Measurements from ENCODE around the gene EPHA5.

EPHA5 gene

DNA sequence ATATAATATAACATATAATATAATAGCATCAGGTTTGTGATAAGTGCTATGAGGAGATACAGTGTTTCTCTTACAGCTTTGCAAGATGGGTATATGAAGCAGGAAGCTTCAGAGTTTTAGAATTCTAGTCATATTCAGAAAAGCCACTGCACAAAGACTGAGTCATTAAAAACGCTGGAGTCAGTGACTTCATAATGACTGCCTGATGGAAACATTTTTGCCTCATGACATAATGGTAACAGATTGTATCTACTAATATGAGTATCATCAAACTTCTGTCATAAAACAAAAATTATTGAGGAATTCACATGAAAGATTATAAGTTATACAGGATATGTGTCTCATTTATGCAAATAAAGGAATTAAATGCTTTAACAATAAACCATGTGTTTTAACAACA is 46.8 kb downstream of the EPHA5 start:
- no peak for DNase-seq

DNA sequence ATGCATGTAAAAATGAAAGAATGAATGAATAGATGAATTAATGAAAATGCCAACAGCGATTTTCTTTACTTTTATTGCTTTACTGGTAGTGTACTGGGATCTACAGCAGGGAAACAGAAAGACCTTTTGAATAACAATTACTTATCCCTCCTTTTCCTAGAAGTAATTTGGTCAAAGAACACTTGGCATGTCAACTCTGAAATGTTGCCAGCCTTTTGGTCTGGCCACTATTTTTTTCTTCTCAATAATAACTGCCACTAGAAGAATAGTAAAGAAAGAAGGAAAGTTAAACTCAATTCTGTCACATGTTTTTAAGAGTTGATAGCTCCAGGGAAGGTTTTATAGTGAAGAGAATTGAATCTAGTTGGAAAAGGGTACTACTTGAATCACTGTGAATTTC is 52.9 kb downstream of the EPHA5 start:
- DNase-seq = no peak

DNA sequence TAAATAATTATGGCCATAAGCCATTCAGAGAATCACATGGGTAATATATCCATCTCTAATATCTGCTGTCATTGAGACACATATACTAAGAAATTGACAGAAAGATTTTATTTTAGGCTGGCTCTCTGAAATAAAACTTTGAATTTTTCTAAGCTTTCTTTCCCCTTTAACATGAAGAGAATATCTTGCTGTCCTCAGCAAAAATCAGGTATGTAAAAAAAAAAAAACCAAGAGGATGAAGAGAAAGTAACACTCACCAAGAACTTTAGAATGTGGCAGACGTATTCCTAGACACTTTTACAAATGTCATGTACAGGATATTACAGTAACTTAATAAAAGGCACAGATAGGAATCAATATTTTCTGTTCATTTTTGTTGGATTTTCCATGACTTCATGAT is 65.8 kb downstream of the EPHA5 start:
- no peak for DNase-seq

DNA sequence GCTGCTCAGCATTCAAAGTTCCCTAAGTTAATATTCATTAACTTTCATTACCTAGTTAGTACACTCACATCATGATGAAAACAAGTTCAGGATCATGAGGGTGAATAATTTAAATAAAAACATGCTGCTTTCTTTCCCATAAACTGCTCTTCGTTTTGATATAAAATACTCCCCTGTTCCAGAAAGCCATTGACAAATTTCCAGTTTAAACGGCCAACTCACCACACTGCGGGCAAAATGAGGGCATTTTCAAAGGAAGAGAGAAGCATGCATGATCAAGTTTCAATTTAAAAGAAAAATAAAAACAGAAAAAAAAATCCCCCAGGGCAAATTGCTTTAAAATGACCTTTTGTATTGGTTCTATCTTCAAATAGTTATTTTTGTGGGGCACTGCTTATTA is 69.6 kb downstream of the EPHA5 start:
- no peak for DNase-seq

DNA sequence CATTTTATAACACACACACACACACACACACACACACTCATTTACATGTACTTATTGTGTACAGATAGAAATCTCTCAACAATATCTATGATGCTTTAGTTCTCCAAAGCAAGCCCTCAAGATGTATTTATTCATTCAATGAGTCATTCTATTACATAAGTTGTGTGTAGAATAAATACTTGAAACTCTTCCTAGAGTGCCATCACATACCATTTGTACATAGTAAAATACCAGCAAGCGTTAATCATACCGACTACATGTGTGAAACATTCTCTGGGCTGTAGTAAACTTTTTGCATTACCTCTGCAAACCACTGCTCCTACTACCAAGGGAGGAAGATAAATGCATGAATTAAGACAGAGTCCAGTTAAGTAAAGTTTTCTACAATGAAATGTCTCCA is 70.9 kb downstream of the EPHA5 start:
- no peak for DNase-seq

DNA sequence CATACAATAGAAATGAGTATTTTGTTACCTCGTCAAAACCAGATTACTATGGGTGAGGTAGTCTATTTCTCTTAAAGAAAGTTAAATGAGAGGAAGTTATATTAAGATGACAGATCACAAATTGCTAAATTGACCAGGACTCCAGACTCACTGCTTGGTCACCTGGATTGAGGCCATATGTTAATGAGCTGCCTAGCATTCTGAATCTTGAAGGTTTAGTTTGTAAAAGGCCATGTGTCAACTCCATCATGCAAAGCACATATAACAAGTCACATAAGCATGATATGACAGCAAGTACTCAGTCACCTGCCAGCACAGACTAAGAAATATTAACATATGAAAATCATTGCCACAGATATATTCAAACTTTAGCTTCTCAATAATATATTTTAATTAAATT is 72.6 kb downstream of the EPHA5 start:
- no peak for DNase-seq

DNA sequence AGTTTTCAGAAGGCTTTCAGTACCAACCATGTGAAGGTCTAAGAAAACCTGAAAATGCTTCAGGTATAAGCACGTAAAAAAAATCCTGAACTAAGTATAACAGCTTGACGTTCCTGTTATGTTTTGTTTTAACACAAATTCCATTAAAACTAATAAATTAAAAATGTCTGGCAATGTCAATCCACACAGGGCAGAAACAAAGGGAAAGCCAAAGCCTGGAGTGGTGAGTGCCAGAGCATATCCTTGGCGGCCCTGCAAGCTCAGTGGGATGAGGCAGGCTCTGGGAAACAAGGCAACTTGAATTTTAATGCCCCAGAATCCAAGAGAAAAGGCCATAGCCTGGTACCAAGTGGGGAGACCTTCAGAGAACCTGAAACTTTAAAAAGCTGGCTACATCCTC is 78.2 kb downstream of the EPHA5 start:
- DNase-seq = no peak

DNA sequence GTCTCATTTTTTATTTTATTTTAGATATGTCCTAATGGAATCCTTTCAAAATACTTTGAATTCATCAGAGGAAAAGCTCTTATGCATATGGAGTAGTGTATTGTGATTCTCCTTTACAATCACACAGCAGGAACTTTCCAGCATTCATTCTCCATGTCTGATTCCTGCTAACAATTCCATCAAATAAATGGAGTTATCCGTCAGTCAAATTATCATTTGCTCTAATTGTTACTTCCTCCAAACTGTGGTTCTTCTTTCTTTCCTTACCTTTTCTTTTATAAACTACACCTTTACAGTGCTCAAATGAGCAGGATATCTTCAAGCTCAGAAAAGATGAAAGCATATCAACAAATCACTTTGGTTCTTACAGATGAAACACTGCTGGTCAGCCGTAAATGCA is 80.4 kb downstream of the EPHA5 start:
- DNase-seq = no peak

DNA sequence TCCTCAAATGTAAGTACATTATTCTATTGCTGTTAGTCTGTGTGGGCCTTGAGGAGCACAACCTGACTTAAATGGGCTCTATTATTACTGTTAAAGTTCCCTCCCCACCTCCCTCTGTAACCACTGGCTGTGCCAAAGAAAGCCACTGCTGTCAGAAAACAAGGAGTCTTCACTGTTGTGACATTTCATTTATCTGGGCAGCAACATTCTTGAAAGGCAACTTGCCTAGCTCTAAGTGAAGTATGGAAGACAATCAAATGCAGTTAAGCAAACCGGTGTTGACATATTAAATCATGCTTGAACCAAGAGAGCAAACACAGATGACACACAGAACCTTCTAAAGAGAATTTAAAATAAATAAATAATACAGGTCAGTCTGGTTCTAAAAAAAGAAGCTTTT is 81.0 kb downstream of the EPHA5 start:
- DNase-seq = no peak

DNA sequence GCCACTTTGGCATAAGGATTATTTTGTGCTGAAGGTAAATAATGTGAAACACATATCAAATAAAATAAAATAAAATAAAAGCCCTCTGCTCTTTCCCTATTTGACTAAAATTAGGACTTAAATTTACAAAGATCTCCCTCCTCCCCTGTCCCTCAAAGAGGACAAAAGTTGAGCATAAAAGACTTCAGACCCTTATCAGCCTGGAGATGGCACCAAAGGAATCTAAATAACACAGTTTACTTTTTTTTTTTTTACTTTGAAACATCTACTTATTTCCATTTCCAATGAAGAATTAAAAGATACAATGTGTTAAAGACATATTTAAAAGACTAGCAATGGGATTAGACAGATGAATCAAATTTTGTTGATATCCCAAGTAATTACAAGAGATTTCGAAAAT is 89.7 kb downstream of the EPHA5 start:
- DNase-seq = no peak

DNA sequence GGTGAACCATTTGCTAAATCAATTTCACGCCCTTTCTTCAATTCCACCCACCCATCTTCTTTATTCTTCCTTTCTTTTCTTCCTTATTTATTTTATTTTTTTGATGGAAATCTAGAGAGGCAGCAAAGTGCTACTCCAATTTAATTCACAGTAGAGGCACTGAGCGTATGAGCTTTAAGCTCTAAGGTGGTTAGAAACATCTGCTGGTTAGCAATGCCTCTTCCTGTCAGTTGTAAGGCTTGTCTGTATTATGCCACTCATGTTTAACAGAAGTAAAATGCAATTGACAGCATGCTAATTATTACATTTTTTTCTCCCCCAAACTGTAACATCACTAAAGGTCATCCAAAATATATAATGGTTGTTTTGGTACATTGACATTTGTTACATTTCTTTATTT is 103.8 kb downstream of the EPHA5 start:
- no peak for DNase-seq

DNA sequence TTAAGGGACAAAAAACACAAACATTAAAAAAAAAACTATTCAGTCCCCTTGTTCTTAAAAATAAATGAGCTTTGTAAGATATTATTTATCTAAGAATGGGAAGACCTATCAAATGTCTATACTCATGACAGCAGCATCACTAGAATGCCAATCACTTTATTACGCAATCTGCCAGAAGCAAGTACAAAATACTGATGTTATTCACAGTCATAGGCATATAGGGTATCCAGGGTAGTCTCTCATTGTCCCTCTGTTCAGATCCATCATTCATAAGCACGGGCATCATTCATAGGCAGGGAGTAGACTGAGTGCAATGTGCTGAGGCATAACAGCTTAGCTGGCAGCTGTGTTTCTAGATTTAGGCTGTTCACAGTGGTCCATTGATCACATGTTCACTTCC is 109.1 kb downstream of the EPHA5 start:
- DNase-seq = no peak

DNA sequence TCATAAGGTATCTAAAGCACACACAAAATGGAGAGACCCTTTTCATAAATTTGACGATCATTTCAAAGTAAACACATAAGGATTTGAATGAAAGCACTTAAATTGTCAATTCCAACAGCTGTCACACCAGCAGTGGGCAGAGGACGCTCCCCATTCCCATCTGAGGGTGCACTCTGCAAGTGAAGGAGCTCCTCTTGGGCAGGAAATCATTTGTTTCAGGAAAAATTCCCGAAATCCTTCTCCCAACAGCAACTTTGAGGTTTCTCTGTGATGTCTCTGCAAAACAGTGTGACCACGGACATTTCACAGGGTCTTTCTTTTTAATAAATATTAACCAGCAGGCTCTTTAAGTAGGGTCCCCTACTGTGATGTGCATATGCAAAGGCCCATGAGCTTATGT is 111.0 kb downstream of the EPHA5 start:
- no peak for DNase-seq

DNA sequence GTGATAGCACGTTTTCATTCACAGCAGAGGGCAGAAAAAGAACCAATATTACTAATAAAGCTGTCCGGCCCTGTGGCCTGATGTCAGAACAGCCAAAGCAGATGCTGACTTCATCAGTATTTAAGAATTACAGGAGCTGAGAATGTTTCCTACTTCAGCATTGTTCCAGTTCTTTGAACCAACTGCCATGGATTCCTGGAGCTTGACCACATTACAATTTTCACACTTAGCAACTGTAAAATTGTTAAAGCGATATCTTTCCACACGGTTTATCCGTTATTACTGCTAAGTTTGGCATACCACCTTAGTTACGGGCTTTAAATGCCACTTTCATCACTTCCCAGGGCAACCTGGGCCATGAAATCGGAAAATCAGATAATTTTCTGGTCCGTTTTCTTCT is 118.2 kb downstream of the EPHA5 start:
- no peak for DNase-seq

DNA sequence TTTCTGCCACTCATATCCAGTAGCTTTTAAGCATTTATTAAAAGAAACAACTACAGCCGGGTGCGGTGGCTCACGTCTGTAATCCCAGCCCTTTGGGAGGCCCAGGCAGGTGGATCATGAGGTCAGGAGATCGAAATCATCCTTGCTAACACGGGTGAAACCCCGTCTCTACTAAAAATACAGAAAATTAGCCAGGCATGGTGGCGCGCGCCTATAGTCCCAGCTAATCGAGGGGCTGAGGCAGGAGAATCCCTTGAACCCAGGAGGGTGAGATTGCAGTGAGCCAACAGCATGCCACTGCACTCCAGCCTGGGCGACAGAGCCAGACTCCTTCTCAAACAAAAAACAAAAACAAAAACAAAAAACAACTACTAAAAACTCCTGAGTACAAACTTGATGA is 119.8 kb downstream of the EPHA5 start:
- DNase-seq = no peak

DNA sequence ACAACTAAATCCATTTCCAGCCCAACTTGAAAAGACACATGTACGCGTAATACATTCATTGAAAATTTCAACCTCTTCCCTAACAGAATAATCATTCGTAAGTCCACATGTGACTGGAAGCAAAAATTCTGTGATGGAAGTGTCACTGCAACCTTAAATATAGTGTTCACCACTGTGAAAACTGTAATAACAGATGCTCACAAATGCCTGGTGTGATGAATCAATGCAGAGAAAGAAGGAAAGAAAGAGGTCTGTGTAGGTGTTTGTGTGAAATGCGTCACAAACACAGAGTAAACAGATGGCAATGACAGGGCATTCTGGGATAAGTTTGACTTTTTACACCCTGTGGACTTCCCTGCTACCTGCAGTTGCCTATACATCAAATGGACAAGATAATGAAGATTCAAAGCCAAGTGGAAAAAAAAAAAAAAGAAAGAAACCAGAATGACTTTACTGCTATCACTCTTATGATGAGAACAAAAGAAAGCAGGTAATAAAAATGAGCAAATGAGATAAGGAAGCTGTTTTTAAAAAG is 123.3 kb downstream of the EPHA5 start:
- DNase-seq = peak; percentile 4

DNA sequence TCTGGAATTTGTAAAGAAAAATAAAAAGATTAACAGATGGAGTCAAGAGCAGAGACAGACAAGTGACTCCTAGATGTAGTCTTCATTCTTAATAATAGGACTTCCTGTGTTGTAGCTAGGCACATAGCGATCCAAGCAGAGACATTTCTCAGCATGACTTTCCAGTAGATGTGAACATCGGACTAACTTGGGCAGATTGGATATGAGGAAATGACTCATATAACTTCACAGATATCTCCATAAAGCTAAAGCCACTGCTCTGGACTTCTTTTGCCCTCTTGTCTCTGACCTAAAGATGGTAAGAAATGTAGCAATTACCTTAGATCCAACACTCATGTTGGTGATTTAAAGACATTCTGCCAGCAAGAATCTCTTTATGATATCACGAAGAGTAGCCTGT is 131.7 kb downstream of the EPHA5 start:
- DNase-seq = no peak

DNA sequence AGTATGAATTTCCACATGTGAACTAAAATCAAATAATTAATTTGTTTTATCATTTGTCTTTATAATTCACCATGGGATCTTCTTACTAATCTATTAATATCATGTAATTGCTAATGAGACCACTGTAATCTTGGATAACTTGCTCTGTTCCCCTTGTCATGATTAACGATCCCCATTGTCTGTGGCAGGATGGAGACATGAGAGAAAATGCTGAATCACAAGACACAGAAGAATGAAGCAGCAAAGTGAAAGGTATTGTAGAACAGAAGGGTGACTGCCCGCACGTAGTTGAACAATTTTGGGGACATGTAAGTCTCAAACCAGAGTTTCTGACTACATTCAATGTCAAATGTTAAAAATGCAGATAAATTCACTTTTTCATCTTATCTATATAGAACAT is 135.2 kb downstream of the EPHA5 start:
- DNase-seq = no peak

DNA sequence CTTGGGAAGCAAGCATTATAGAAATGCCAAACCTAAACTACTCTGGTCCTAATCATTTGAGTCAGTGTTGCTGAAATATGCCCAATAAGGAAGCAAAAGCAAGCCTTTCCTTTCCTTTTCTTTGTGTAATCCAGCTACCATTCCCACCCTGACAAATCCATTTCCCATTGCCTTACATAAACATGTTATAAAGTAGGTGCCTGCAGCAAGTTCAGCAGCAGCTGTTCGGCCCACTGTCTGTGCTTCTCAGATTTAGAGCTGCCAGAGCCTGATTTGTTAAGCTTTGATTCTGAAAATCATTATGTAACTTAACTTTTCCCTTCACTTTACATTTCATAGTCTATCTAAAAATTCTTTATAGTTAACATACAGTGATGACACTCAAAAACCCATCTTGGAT is 148.6 kb downstream of the EPHA5 start:
- no peak for DNase-seq

DNA sequence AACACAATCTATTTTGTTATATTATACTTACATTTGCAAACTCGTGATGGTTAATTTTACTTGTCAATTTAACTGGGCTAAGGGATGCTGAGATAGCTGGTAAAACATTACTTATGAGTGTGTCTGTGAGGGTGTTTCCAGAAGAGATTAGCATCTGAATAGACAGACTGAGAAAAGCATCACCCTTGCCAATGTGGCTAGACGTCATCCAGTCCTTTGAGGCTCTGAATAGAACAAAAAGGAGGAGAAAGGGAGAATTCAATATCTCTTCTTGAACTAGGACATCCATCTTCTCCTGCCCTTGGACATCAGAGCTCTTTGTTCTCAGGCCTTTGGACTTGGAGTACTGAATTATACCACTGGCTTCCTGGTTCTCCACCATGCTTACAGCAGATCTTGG is 154.6 kb downstream of the EPHA5 start:
- DNase-seq = no peak

DNA sequence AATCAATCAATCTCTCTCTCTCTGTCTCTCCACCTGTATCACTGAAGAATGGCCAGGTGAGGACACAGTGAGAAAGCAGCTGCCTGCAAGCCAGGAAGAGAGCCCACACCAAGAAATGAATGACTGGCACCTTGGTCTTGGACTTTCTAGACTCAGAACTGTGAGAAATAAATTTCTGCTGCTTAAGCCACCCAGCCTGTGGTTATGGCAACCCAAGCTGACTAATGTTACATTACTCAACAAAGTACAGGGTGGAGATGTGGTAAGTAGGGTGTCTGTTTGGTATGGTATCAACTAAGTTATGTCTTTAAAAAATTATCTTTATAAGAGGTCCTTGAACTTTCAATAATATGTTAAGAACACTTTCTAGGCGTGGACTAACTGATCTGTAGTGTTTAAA is 159.3 kb downstream of the EPHA5 start:
- DNase-seq = no peak

DNA sequence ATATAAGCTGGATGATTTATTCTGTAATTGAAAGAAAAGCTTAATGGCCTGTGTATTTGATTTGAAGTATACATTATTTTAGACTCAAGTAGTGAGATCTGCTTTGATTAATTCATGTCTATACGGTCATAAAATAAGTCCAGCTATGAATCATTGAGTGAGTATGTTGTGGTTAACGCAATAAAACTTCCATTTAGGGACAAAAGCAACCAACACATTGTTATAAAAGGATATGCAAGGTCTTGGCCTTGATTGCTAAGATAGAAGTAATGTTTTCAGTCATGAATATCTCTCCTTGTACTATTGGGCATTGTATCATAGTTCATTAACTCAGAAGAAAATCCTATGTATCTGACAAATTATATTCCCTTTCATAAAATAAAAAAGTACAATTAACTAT is 162.1 kb downstream of the EPHA5 start:
- DNase-seq = no peak

DNA sequence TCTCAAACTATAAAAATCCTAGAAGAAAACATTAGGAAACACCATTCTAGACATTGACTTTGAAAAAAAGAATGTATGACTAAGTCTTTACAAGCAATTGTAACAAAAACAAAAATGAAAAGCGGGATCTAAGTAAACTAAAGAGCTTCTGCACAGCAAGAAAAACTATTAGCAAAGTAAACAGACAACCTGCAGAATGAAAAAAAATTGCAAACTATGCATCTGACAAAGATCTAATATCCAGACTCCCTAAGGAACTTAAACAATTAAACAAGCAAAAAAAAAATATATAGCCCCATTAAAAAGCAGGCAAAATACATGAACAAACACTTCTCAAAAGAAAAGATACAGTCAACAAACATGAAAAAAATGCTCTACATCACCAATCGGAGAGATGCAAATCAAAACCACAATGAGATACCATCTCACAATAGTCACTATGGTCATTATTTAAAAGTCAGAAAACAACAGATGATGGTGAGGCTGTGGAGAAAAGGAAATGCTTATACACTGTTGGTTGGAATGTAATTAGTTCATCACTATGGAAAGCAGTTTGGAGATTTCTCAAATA is 168.1 kb downstream of the EPHA5 start:
- no peak for DNase-seq

DNA sequence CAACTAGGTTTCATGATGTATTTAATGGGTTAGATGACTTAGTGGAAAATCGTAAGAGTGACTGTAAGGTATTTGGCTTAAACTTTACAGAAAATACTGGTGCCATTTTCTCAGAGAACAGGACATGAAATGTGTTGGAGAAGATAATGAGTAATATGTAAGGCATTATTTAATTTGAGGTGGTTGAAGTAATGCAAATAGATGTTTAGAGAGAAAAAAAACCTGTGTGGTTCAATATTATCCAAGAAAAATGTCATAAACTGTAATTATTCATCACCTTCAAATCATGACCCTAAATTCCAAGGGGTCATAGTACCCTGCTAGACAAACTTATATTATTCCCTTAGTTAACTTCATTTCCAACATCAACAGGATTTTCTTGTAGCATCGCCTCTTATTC is 171.7 kb downstream of the EPHA5 start:
- no peak for DNase-seq

DNA sequence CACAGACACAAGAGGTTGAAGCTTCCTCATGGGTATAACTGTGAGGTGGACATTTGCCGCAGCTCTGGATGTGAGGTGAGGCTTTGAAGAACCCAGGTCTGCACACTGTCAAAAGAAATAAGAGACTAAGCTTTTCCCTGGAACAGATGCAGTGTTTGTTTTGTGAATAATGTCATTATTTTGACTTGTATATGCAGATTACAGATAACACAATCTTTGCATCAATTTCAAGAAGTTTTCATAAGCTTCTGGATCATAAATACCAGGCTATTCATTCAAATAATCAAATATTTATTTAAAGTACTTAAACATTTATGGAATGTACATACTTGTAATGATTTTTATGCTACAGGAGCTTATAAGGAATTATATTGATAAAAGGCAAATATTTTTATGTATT is 174.8 kb downstream of the EPHA5 start:
- no peak for DNase-seq

DNA sequence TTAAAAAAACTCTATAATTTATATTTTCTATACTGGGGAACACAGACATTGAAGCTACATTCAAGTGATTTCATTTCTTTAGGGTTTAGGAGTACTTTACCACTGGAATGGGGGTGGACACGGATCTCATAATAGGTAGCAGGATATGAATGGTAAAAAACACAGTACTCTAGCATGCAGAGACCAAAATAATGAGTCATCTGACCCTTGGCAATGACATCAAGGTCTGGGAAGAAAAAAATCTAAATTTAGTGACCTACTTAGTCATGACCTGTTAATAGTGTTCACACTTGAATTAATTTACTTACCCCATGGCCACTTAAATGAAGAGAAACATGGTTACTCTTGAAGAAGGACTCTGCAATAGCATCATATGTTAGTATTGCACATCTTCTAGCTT is 187.9 kb downstream of the EPHA5 start:
- DNase-seq = no peak

Data from NCI-H2227 treated with DMSO at 0.1 percent for 48 hours (cell line).